SK-N-SH treated with all-trans-retinoic acid at 6 μM for 48 hours (cell line): ENCODE data around the gene NEK7.

Experiments used
- CREB5 ChIP-seq: fragments of 250-450 bp; sonication (Bioruptor Pico); IDR thresholded peaks from 2 replicates; pipeline ENCODE4 v1.5.1; 2020; ENCODE audit warnings: low read depth, mild to moderate bottlenecking, moderate library complexity
- PPARA ChIP-seq: fragments of 250-450 bp; sonication (Bioruptor Pico); IDR thresholded peaks from 2 replicates; pipeline ENCODE4 v1.5.0; 2020; ENCODE audit warnings: mild to moderate bottlenecking, borderline replicate concordance
- TOX ChIP-seq: fragments of 250-450 bp; sonication (Bioruptor Pico); IDR thresholded peaks from 2 replicates; pipeline ENCODE4 v1.8.0; 2021; ENCODE audit warnings: mild to moderate bottlenecking, moderate library complexity, borderline replicate concordance

- TF ChIP-seq PPARA (CRISPR knock-in tag), result no peak
- TF ChIP-seq CREB5 (CRISPR knock-in tag), result no peak
- no peak for TF ChIP-seq TOX (CRISPR knock-in tag)
These were observed 126.4 kb downstream of the NEK7 start for GRCh38 chr1:198283222-198283621.
